GM23338 (cell line): Measurements from ENCODE around the gene OXT. TPM values are rescaled to one million over a fixed set of nuclear protein-coding genes. Genes with fewer than 3 reads are reported as not detected.
"Not testable (repeated sequence)": the region's sequence is repeated elsewhere in the genome, so short reads cannot be mapped to it uniquely, and the experiment has no call there.

Source experiments
- ATAC-seq: fragments of 200-7000 bp; cut with Tn5 transposase; 3 replicates; pipeline ENCODE4 v1.9.1; 2020
- DNase-seq: peaks from one replicate; pipeline ENCODE4 v3.0.0-alpha.2; 2015; ENCODE audit warnings: low spot score
- H2AFZ ChIP-seq: fragments of 200-600 bp; sonication (generic); 2 replicates; pipeline ENCODE4 v1.8.0; 2016; ENCODE audit warnings: antibody characterized with exemption, mild to moderate bottlenecking, moderate library complexity
- H3F3A ChIP-seq: fragments of 200-600 bp; sonication (generic); replicated peaks from 2 replicates; pipeline ENCODE4 v1.8.0; 2017; ENCODE audit warnings: antibody characterized with exemption, mixed run types, low read depth
- H3K27ac ChIP-seq: fragments of 200-600 bp; sonication (generic); 2 replicates; pipeline ENCODE4 v1.6.1; 2016; ENCODE audit warnings: low read depth
- H3K27me3 ChIP-seq: fragments of 200-600 bp; sonication (generic); 2 replicates; pipeline ENCODE4 v1.8.0; 2016; ENCODE audit warnings: mild to moderate bottlenecking, mixed run types, moderate library complexity; ENCODE audit not compliant: insufficient read depth
- H3K36me3 ChIP-seq: fragments of 200-600 bp; sonication (generic); 2 replicates; pipeline ENCODE4 v1.8.0; 2016; ENCODE audit warnings: mild to moderate bottlenecking; ENCODE audit not compliant: insufficient read depth
- H3K4me1 ChIP-seq: fragments of 200-600 bp; sonication (generic); 2 replicates; pipeline ENCODE4 v1.8.0; 2016; ENCODE audit warnings: mild to moderate bottlenecking, moderate library complexity; ENCODE audit not compliant: insufficient read depth
- H3K4me2 ChIP-seq: fragments of 200-600 bp; sonication (generic); 2 replicates; pipeline ENCODE4 v1.7.1; 2017; ENCODE audit warnings: mixed run types
- H3K4me3 ChIP-seq: fragments of 200-600 bp; sonication (generic); 2 replicates; pipeline ENCODE4 v1.6.1; 2016; ENCODE audit warnings: mixed run types
- H3K79me2 ChIP-seq: fragments of 200-600 bp; sonication (generic); replicated peaks from 2 replicates; pipeline ENCODE4 v1.8.0; 2017; ENCODE audit warnings: mild to moderate bottlenecking; ENCODE audit not compliant: insufficient read depth
- H3K9me2 ChIP-seq: fragments of 200-600 bp; sonication (generic); 2 replicates; pipeline ENCODE4 v1.8.0; 2017; ENCODE audit not compliant: insufficient read depth
- H4K20me1 ChIP-seq: fragments of 200-600 bp; sonication (generic); replicated peaks from 2 replicates; pipeline ENCODE4 v1.8.0; 2017; ENCODE audit warnings: mild to moderate bottlenecking; ENCODE audit not compliant: insufficient read depth
- H3K27ac Mint-ChIP-seq: 2 replicates; pipeline ENCODE4 v1.8.0; 2020; ENCODE audit warnings: inconsistent platforms, mild to moderate bottlenecking, moderate library complexity, mixed read lengths
- H3K27me3 Mint-ChIP-seq: 3 replicates; pipeline ENCODE4 v1.8.0; 2022; ENCODE audit warnings: low read depth, mild to moderate bottlenecking, moderate library complexity, mixed read lengths, inconsistent platforms; ENCODE audit not compliant: insufficient read depth, poor library complexity
- H3K36me3 Mint-ChIP-seq: 3 replicates; pipeline ENCODE4 v1.8.0; 2021; ENCODE audit warnings: low read depth, mild to moderate bottlenecking, inconsistent platforms, moderate library complexity, mixed read lengths
- H3K4me1 Mint-ChIP-seq: 3 replicates; pipeline ENCODE4 v1.8.0; 2020; ENCODE audit warnings: mild to moderate bottlenecking, inconsistent platforms, mixed read lengths
- H3K4me3 Mint-ChIP-seq: 3 replicates; pipeline ENCODE4 v1.8.0; 2021; ENCODE audit warnings: moderate library complexity, mild to moderate bottlenecking, inconsistent platforms, mixed read lengths
- H3K9me3 Mint-ChIP-seq: 3 replicates; pipeline ENCODE4 v1.8.0; 2020; ENCODE audit warnings: moderate library complexity, mild to moderate bottlenecking, inconsistent platforms, mixed read lengths
- CREB1 ChIP-seq: fragments of 250-450 bp; sonication (Bioruptor Pico); IDR thresholded peaks from 2 replicates; pipeline ENCODE4 v1.5.0; 2020; ENCODE audit warnings: low read depth, mild to moderate bottlenecking, moderate library complexity
- EZH2 ChIP-seq: fragments of 200-600 bp; sonication (generic); IDR thresholded peaks from one replicate; pipeline ENCODE4 v1.8.0; 2017; ENCODE audit warnings: antibody characterized with exemption, mild to moderate bottlenecking, low read depth; ENCODE audit not compliant: unreplicated experiment
- EZH2phosphoT487 ChIP-seq: fragments of 200-600 bp; sonication (generic); IDR thresholded peaks from one replicate; pipeline ENCODE4 v1.8.1; 2018; ENCODE audit warnings: antibody characterized with exemption; ENCODE audit not compliant: unreplicated experiment
- JUNB ChIP-seq: IDR thresholded peaks from one replicate; pipeline ENCODE4 v1.6.1; 2016; ENCODE audit warnings: antibody characterized with exemption; ENCODE audit not compliant: unreplicated experiment
- NANOG ChIP-seq: IDR thresholded peaks from 2 replicates; pipeline ENCODE4 v1.6.1; 2016; ENCODE audit warnings: antibody characterized with exemption, borderline replicate concordance
- POLR2AphosphoS5 ChIP-seq: IDR thresholded peaks from 2 replicates; pipeline ENCODE4 v1.6.1; 2016; ENCODE audit warnings: antibody characterized with exemption, low read depth
- STAT1 ChIP-seq: IDR thresholded peaks from one replicate; pipeline ENCODE4 v1.6.1; 2016; ENCODE audit warnings: antibody characterized with exemption; ENCODE audit not compliant: unreplicated experiment
- ZNF114 ChIP-seq: fragments of 250-450 bp; sonication (Bioruptor Pico); IDR thresholded peaks from 2 replicates; pipeline ENCODE4 v1.5.0; 2020; ENCODE audit warnings: mild to moderate bottlenecking, moderate library complexity
- ZNF331 ChIP-seq: fragments of 250-450 bp; sonication (Bioruptor Pico); IDR thresholded peaks from 2 replicates; pipeline ENCODE4 v1.5.0; 2020; ENCODE audit warnings: low read depth, mild to moderate bottlenecking, moderate library complexity
- polyA plus RNA-seq: library from polyadenylated mRNA; unstranded; fragments of >200 nt; fragmentation: Nextera tagmentation; extraction: Ambion mirVana; gene quantifications from 2 replicates; pipeline ENCODE4 v1.2.1, GENCODE V29; 2016
- total RNA-seq: library from RNA; depleted of rRNA; stranded (reverse); fragments of >200 nt; shearing (Covaris generic); gene quantifications from 2 replicates; pipeline ENCODE4 v1.2.3, GENCODE V29; 2014
- TF ChIP-seq, protein P1 (sequence below), 2 experiments: fragments of 200-600 bp in 1 of 2; sonication (generic) in 1 of 2; conservative IDR thresholded peaks; 2 replicates each; pipeline versions ENCODE4 v1.5.1 to v1.6.1; 2016 to 2017; ENCODE audit warnings: antibody characterized with exemption in 2 of 2, low read depth in 2 of 2, mild to moderate bottlenecking in 2 of 2, moderate library complexity in 1 of 2
- TF ChIP-seq, protein P2 (sequence below): IDR thresholded peaks from 2 replicates; pipeline ENCODE4 v1.6.1; 2016; ENCODE audit warnings: antibody characterized with exemption
- TF ChIP-seq, protein P3 (sequence below): IDR thresholded peaks from one replicate; pipeline ENCODE4 v1.6.1; 2018; ENCODE audit warnings: antibody characterized with exemption; ENCODE audit not compliant: unreplicated experiment

Gene OXT
- total and polyA plus RNA-seq, 2 experiments from 2014 or later, result 1.5 TPM; not detected in 1

DNA sequence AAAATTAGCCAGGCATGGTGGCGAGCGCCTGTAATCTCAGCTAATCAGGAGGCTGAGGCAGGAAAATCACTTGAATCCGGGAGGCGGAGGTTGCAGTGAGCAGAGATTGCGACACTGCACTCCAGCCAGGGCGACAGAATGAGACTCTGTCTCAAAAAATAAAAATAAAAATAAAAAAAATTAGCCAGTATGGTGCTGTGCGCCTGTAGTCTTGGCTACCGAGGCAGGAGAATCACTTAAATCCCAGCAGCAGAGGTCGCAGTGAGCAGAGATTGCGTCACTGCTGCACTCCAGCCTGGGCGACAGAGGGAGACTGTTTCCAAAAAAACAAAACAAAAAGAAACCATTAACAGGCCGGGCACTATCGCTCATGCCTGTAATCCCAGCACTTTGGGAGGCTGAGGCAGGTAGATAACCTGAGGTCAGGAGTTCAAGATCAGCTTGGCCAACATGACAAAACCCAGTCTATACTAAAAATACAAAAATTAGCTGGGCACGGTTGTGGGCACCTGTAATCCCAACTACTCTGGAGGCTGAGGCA, 46.5 kb downstream of the OXT start:
- H3K4me3 ChIP-seq, H3K27ac ChIP-seq, H3K27ac Mint-ChIP-seq, H3K4me3 Mint-ChIP-seq, H3F3A ChIP-seq, H3K79me2 ChIP-seq, H3K4me2 ChIP-seq, H3K27me3 Mint-ChIP-seq, H3K4me1 ChIP-seq, H3K9me2 ChIP-seq, H3K36me3 ChIP-seq, H3K4me1 Mint-ChIP-seq, H4K20me1 ChIP-seq, H3K27me3 ChIP-seq, H2AFZ ChIP-seq: not testable (repeated sequence)
- H3K9me3 Mint-ChIP-seq, result peaks cover 16% of the 10 kb centered on the region
- peaks cover 23% of the 10 kb centered on the region for H3K36me3 Mint-ChIP-seq
- ATAC-seq, result peak; percentile 90
- TF ChIP-seq, protein P1, sequence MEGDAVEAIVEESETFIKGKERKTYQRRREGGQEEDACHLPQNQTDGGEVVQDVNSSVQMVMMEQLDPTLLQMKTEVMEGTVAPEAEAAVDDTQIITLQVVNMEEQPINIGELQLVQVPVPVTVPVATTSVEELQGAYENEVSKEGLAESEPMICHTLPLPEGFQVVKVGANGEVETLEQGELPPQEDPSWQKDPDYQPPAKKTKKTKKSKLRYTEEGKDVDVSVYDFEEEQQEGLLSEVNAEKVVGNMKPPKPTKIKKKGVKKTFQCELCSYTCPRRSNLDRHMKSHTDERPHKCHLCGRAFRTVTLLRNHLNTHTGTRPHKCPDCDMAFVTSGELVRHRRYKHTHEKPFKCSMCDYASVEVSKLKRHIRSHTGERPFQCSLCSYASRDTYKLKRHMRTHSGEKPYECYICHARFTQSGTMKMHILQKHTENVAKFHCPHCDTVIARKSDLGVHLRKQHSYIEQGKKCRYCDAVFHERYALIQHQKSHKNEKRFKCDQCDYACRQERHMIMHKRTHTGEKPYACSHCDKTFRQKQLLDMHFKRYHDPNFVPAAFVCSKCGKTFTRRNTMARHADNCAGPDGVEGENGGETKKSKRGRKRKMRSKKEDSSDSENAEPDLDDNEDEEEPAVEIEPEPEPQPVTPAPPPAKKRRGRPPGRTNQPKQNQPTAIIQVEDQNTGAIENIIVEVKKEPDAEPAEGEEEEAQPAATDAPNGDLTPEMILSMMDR (conservative IDR thresholded peaks at IDR 0.05; ENCODE audit: low read depth in 2 of 2), result peak; percentile 69 to 87
- peak; percentile 86 for TF ChIP-seq CREB1 (CRISPR knock-in tag)
- peak; percentile 83 for DNase-seq

DNA sequence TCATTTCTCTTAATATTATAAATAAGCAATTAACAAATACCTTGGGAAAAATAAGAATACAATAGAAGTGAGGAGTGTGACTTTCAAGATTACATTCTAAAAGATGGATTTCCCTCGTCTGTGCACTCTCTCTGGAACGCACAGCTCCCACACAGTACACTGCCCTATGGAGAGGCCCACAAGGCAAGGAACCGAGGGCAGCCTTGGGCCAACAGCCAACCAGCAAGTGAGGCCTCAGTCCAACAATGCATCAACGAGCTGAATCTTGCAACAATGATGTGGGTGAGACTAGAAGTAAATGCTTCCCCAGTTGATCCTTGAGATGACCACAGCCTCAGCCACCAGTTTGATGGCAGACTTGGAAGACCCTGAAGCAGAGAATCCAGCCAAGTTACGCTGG, 47.6 kb downstream of the OXT start:
- H3F3A ChIP-seq, result 0 out of 2 replicates have a peak, but pooled peaks cover 2% of the 10 kb centered on the region
- Mint-ChIP-seq H3K4me3 (no peak overlapping the region), H3K9me3 (peaks cover 27% of the 10 kb centered on the region), H3K36me3 (peaks cover 35% of the 10 kb centered on the region), H3K27ac (no peak overlapping the region), H3K4me1 (peaks cover 2% of the 10 kb centered on the region; the same call in 1 of the 3 replicates), H3K27me3 (peaks cover 4% of the 10 kb centered on the region)
- no peak overlapping the region for H2AFZ ChIP-seq
- H3K27ac ChIP-seq, result no peak overlapping the region
- no peaks in the 10 kb centered on the region for H4K20me1 ChIP-seq
- H3K36me3 ChIP-seq, result peaks cover 10% of the 10 kb centered on the region
- DNase-seq (no peak), ATAC-seq (no peak)
- no peaks in the 10 kb centered on the region for H3K9me2 ChIP-seq
- no peak overlapping the region for H3K4me2 ChIP-seq
- no peak overlapping the region for H3K4me3 ChIP-seq
- H3K4me1 ChIP-seq, result no peaks in the 10 kb centered on the region
- no peaks in the 10 kb centered on the region for H3K79me2 ChIP-seq
- H3K27me3 ChIP-seq, result no peaks in the 10 kb centered on the region
- TF ChIP-seq STAT1 (no peak), CREB1 (CRISPR knock-in tag) (no peak), ZNF331 (CRISPR knock-in tag) (no peak), ZNF114 (CRISPR knock-in tag) (no peak), EZH2 (no peak), POLR2AphosphoS5 (no peak), JUNB (no peak), EZH2phosphoT487 (no peak), NANOG (no peak)
- TF ChIP-seq, protein P2, sequence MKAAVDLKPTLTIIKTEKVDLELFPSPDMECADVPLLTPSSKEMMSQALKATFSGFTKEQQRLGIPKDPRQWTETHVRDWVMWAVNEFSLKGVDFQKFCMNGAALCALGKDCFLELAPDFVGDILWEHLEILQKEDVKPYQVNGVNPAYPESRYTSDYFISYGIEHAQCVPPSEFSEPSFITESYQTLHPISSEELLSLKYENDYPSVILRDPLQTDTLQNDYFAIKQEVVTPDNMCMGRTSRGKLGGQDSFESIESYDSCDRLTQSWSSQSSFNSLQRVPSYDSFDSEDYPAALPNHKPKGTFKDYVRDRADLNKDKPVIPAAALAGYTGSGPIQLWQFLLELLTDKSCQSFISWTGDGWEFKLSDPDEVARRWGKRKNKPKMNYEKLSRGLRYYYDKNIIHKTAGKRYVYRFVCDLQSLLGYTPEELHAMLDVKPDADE, result no peak
- TF ChIP-seq, protein P3, sequence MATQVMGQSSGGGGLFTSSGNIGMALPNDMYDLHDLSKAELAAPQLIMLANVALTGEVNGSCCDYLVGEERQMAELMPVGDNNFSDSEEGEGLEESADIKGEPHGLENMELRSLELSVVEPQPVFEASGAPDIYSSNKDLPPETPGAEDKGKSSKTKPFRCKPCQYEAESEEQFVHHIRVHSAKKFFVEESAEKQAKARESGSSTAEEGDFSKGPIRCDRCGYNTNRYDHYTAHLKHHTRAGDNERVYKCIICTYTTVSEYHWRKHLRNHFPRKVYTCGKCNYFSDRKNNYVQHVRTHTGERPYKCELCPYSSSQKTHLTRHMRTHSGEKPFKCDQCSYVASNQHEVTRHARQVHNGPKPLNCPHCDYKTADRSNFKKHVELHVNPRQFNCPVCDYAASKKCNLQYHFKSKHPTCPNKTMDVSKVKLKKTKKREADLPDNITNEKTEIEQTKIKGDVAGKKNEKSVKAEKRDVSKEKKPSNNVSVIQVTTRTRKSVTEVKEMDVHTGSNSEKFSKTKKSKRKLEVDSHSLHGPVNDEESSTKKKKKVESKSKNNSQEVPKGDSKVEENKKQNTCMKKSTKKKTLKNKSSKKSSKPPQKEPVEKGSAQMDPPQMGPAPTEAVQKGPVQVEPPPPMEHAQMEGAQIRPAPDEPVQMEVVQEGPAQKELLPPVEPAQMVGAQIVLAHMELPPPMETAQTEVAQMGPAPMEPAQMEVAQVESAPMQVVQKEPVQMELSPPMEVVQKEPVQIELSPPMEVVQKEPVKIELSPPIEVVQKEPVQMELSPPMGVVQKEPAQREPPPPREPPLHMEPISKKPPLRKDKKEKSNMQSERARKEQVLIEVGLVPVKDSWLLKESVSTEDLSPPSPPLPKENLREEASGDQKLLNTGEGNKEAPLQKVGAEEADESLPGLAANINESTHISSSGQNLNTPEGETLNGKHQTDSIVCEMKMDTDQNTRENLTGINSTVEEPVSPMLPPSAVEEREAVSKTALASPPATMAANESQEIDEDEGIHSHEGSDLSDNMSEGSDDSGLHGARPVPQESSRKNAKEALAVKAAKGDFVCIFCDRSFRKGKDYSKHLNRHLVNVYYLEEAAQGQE, result no peak
- TF ChIP-seq, protein P1 (conservative IDR thresholded peaks at IDR 0.05; ENCODE audit: low read depth in 2 of 2), result no peak
